Liver (tissue), 9 donors: ENCODE data around the gene FAM78A. TPM values are rescaled to one million over a fixed set of nuclear protein-coding genes. Genes with fewer than 3 reads are reported as not detected.

Experiments used
- DNase-seq: peaks from one replicate; pipeline ENCODE4 v3.0.0-alpha.2; 2017; ENCODE audit warnings: low spot score
- H3K27ac ChIP-seq, 2 donors: one replicate each; pipeline ENCODE4 v1.7.0; 2013; ENCODE audit warnings: inconsistent platforms in 2 of 2, low read length in 2 of 2, control low read depth in 1 of 2, low read depth in 1 of 2, mild to moderate bottlenecking in 1 of 2
- H3K27me3 ChIP-seq, 4 donors: one replicate each; pipeline versions ENCODE4 v1.6.1 to v1.7.0; 2013; ENCODE audit warnings: low read length in 3 of 4, inconsistent platforms in 1 of 4, mild to moderate bottlenecking in 1 of 4, moderate library complexity in 1 of 4; ENCODE audit not compliant: control insufficient read depth in 4 of 4, insufficient read depth in 4 of 4
- H3K36me3 ChIP-seq, 4 donors: one replicate each; pipeline versions ENCODE4 v1.6.1 to v1.7.0; 2013; ENCODE audit warnings: low read length in 3 of 4, mild to moderate bottlenecking in 3 of 4, low read depth in 1 of 4, moderate library complexity in 1 of 4; ENCODE audit not compliant: control insufficient read depth in 4 of 4, insufficient read depth in 3 of 4
- H3K4me1 ChIP-seq, 4 donors: one replicate each; pipeline versions ENCODE4 v1.6.1 to v1.7.0; 2013; ENCODE audit warnings: low read length in 3 of 4, mild to moderate bottlenecking in 3 of 4, moderate library complexity in 1 of 4; ENCODE audit not compliant: control insufficient read depth in 4 of 4, insufficient read depth in 4 of 4
- H3K4me3 ChIP-seq, 3 donors: one replicate each; pipeline versions ENCODE4 v1.6.1 to v1.7.0; 2013; ENCODE audit warnings: low read length in 3 of 3, control low read depth in 1 of 3, low read depth in 1 of 3, mild to moderate bottlenecking in 1 of 3
- H3K9ac ChIP-seq, 2 donors: one replicate each; pipeline ENCODE4 v1.7.0; 2013; ENCODE audit warnings: low read length in 2 of 2, mild to moderate bottlenecking in 2 of 2, moderate library complexity in 2 of 2, control low read depth in 1 of 2, low read depth in 1 of 2
- H3K9me3 ChIP-seq, 4 donors: one replicate each; pipeline versions ENCODE4 v1.6.1 to v1.7.0; 2013; ENCODE audit warnings: low read length in 3 of 4; ENCODE audit not compliant: control insufficient read depth in 4 of 4
- CTCF ChIP-seq: fragments of 150-350 bp; IDR thresholded peaks from 2 replicates; pipeline ENCODE4 v1.5.1; 2017; ENCODE audit warnings: improper control_type of control experiment, low read depth, low read length; ENCODE audit not compliant: missing input control
- EGR1 ChIP-seq, 2 donors: IDR thresholded peaks; 2 replicates each; pipeline ENCODE4 v1.6.1; 2016 to 2018; ENCODE audit warnings: antibody characterized with exemption in 2 of 2, low read depth in 2 of 2
- FOXA1 ChIP-seq: IDR thresholded peaks from 2 replicates; pipeline ENCODE4 v1.6.1; 2016; ENCODE audit warnings: antibody characterized with exemption
- FOXA2 ChIP-seq: IDR thresholded peaks from 2 replicates; pipeline ENCODE4 v1.6.1; 2016; ENCODE audit warnings: antibody characterized with exemption
- GABPA ChIP-seq, 2 donors: IDR thresholded peaks in 1 of 2; conservative IDR thresholded peaks in 1 of 2; 2 replicates each; pipeline ENCODE4 v1.6.1; 2016; ENCODE audit warnings: antibody characterized with exemption in 2 of 2, mild to moderate bottlenecking in 1 of 2, moderate library complexity in 1 of 2
- HNF4A ChIP-seq, 2 donors: conservative IDR thresholded peaks; 2 replicates each; pipeline ENCODE4 v1.6.1; 2016; ENCODE audit warnings: antibody characterized with exemption in 2 of 2, mild to moderate bottlenecking in 2 of 2
- HNF4G ChIP-seq: IDR thresholded peaks from 2 replicates; pipeline ENCODE4 v1.6.1; 2016; ENCODE audit warnings: antibody characterized with exemption
- JUND ChIP-seq, 2 donors: IDR thresholded peaks; 2 replicates each; pipeline ENCODE4 v1.6.1; 2016; ENCODE audit warnings: antibody characterized with exemption in 2 of 2
- MAX ChIP-seq: IDR thresholded peaks from 2 replicates; pipeline ENCODE4 v1.6.1; 2016; ENCODE audit warnings: antibody characterized with exemption
- NR2F2 ChIP-seq: IDR thresholded peaks from 2 replicates; pipeline ENCODE4 v1.6.1; 2016; ENCODE audit warnings: antibody characterized with exemption
- RAD21 ChIP-seq, 2 donors: IDR thresholded peaks; 2 replicates each; pipeline ENCODE4 v1.6.1; 2016; ENCODE audit warnings: antibody characterized with exemption in 2 of 2, mild to moderate bottlenecking in 2 of 2
- REST ChIP-seq: IDR thresholded peaks from 2 replicates; pipeline ENCODE4 v1.6.1; 2016; ENCODE audit warnings: antibody characterized with exemption, mild to moderate bottlenecking
- RXRA ChIP-seq, 2 donors: IDR thresholded peaks; 2 replicates each; pipeline ENCODE4 v1.6.1; 2017 to 2018; ENCODE audit warnings: antibody characterized with exemption in 2 of 2, mild to moderate bottlenecking in 1 of 2
- SP1 ChIP-seq: IDR thresholded peaks from 2 replicates; pipeline ENCODE4 v1.6.1; 2018; ENCODE audit warnings: antibody characterized with exemption, mild to moderate bottlenecking
- TAF1 ChIP-seq: conservative IDR thresholded peaks from 2 replicates; pipeline ENCODE4 v1.6.1; 2016; ENCODE audit warnings: antibody characterized with exemption, mild to moderate bottlenecking
- YY1 ChIP-seq: IDR thresholded peaks from 2 replicates; pipeline ENCODE4 v1.6.1; 2016; ENCODE audit warnings: antibody characterized with exemption, mild to moderate bottlenecking
- ZBTB33 ChIP-seq: IDR thresholded peaks from 2 replicates; pipeline ENCODE4 v1.6.1; 2016; ENCODE audit warnings: antibody characterized with exemption
- WGBS: extraction: QIAGEN DNeasy Blood & Tissue Kit; methylation state at CpG from one replicate; pipeline ENCODE4 v1.1.7; 2013; 5-methylcytosine and 5-hydroxymethylcytosine counted together
- polyA plus RNA-seq, 2 donors: library from polyadenylated mRNA; stranded (reverse) in 1 of 2; unstranded in 1 of 2; fragments of 200-250 nt in 1 of 2; fragments of >200 nt in 1 of 2; fragmentation: Nextera tagmentation in 1 of 2; extraction: Ambion mirVana in 1 of 2; gene quantifications; one replicate each; pipeline versions ENCODE4 v1.2.1 to v1.2.3, GENCODE V29; 2013 to 2015
- total RNA-seq, 2 donors: library from RNA; depleted of rRNA; stranded (reverse); fragments of >200 nt; gene quantifications; one replicate each; pipeline ENCODE4 v1.2.3, GENCODE V29; 2014
- TF ChIP-seq, protein P1 (sequence below): IDR thresholded peaks from 2 replicates; pipeline ENCODE4 v1.6.1; 2016; ENCODE audit warnings: antibody characterized with exemption
- donor health status: healthy.
- donor health status: healthy.
- donor health status: healthy.
- donor health status: healthy.
- donor health status: healthy.

FAM78A gene
- total and polyA plus RNA-seq, 4 donors = 0.25 to 6.6 (median 1.7) TPM

- H3K27ac ChIP-seq = no peak overlapping the region
- no peak for DNase-seq
- H3K27me3 ChIP-seq = no peaks in the 10 kb centered on the region
- H3K9ac ChIP-seq = no peak overlapping the region
- H3K36me3 ChIP-seq = no peaks in the 10 kb centered on the region
- H3K4me3 ChIP-seq = no peak overlapping the region
- no peak for TF ChIP-seq NR2F2
- no peak for TF ChIP-seq TAF1
- TF ChIP-seq RAD21 (IDR thresholded peaks at IDR 0.05) = no peak
- TF ChIP-seq RXRA (IDR thresholded peaks at IDR 0.05) = no peak
- no peak for TF ChIP-seq HNF4G
- TF ChIP-seq FOXA1 = no peak
- no peak for TF ChIP-seq SP1
- TF ChIP-seq FOXA2 = no peak
- TF ChIP-seq GABPA (IDR thresholded peaks at IDR 0.05 in 1 of 2, conservative IDR thresholded peaks at IDR 0.05 in 1 of 2) = no peak
- no peak for TF ChIP-seq REST
- no peak for TF ChIP-seq CTCF
- no peak for TF ChIP-seq YY1
- no peak for TF ChIP-seq EGR1 (IDR thresholded peaks at IDR 0.05; ENCODE audit: low read depth in 2 of 2)
- no peak for TF ChIP-seq ZBTB33
- TF ChIP-seq HNF4A (conservative IDR thresholded peaks at IDR 0.05) = no peak
- TF ChIP-seq JUND (IDR thresholded peaks at IDR 0.05) = no peak
- TF ChIP-seq, protein P1, sequence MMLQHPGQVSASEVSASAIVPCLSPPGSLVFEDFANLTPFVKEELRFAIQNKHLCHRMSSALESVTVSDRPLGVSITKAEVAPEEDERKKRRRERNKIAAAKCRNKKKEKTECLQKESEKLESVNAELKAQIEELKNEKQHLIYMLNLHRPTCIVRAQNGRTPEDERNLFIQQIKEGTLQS = no peak
- TF ChIP-seq MAX = no peak
- no peaks in the 10 kb centered on the region for H3K4me1 ChIP-seq
- no peaks in the 10 kb centered on the region for H3K9me3 ChIP-seq
- 86% methylated on average over 8 of the region's 8 CpGs for WGBS
Measured at GRCh38 chr9:131296906-131297500, 20.7 kb upstream of the FAM78A start.
